HepG2 (cell line): Measurements from ENCODE around the gene ZNF616. TPM values are rescaled to one million over a fixed set of nuclear protein-coding genes. Genes with fewer than 3 reads are reported as not detected.

Experiments
- ARHGAP35 ChIP-seq: sonication (generic); formaldehyde crosslinking; IDR thresholded peaks from 2 replicates; pipeline ENCODE4 v1.9.0; 2022; ENCODE audit warnings: mild to moderate bottlenecking, inconsistent platforms, moderate library complexity, missing genetic modification reagents, borderline replicate concordance
- ARNTL ChIP-seq: sonication (generic); formaldehyde crosslinking; IDR thresholded peaks from 2 replicates; pipeline ENCODE4 v1.4.0; 2020; ENCODE audit warnings: mild to moderate bottlenecking, missing genetic modification reagents
- CBFB ChIP-seq: sonication (generic); formaldehyde crosslinking; IDR thresholded peaks from 2 replicates; pipeline ENCODE4 v1.4.0; 2020; ENCODE audit warnings: missing genetic modification reagents
- CENPT ChIP-seq: sonication (generic); formaldehyde crosslinking; IDR thresholded peaks from 2 replicates; pipeline ENCODE4 v1.8.0; 2022; ENCODE audit warnings: low read depth, mild to moderate bottlenecking, moderate library complexity, missing genetic modification reagents
- CENPX ChIP-seq: sonication (generic); formaldehyde crosslinking; IDR thresholded peaks from 2 replicates; pipeline ENCODE4 v1.9.0; 2021; ENCODE audit warnings: mild to moderate bottlenecking, missing genetic modification reagents, moderate library complexity
- HMGA1 ChIP-seq: sonication (generic); formaldehyde crosslinking; conservative IDR thresholded peaks from 2 replicates; pipeline ENCODE4 v1.4.0; 2020; ENCODE audit warnings: missing genetic modification reagents
- HOXA3 ChIP-seq: sonication (generic); formaldehyde crosslinking; IDR thresholded peaks from 2 replicates; pipeline ENCODE4 v1.5.0; 2020; ENCODE audit warnings: missing genetic modification reagents
- IRF2 ChIP-seq: IDR thresholded peaks from 2 replicates; pipeline ENCODE4 v1.6.1; 2018; ENCODE audit warnings: missing genetic modification reagents, missing compliant biosample characterization
- JUN ChIP-seq: sonication (generic); formaldehyde crosslinking; IDR thresholded peaks from 2 replicates; pipeline ENCODE4 v1.4.0; 2020; ENCODE audit warnings: mild to moderate bottlenecking, missing genetic modification reagents
- NR2C2 ChIP-seq: sonication (generic); formaldehyde crosslinking; IDR thresholded peaks from 2 replicates; pipeline ENCODE4 v1.4.0; 2020; ENCODE audit warnings: missing genetic modification reagents, mild to moderate bottlenecking, moderate library complexity, borderline replicate concordance
- NR2F1 ChIP-seq, 2 experiments: fragments of 450-650 bp in 1 of 2; formaldehyde crosslinking in 1 of 2; IDR thresholded peaks; 2 replicates each; pipeline versions ENCODE4 v1.5.0 to v1.6.1; 2016 to 2020; ENCODE audit warnings: mild to moderate bottlenecking in 1 of 2, missing compliant biosample characterization in 1 of 2, missing genetic modification reagents in 1 of 2, moderate library complexity in 1 of 2
- POGZ ChIP-seq: sonication (generic); formaldehyde crosslinking; IDR thresholded peaks from 2 replicates; pipeline ENCODE4 v1.4.0; 2020; ENCODE audit warnings: mild to moderate bottlenecking, missing genetic modification reagents
- POLR2A ChIP-seq, 2 experiments: IDR thresholded peaks; 2 replicates each; pipeline ENCODE4 v1.6.1; 2011; ENCODE audit warnings: low read depth in 2 of 2, low read length in 2 of 2, mild to moderate bottlenecking in 1 of 2, moderate library complexity in 1 of 2; ENCODE audit not compliant: insufficient read depth in 1 of 2
- POLR2AphosphoS5 ChIP-seq: IDR thresholded peaks from 2 replicates; pipeline ENCODE4 v1.6.1; 2012; ENCODE audit warnings: low read depth, low read length
- RFXAP ChIP-seq: sonication (generic); formaldehyde crosslinking; IDR thresholded peaks from 2 replicates; pipeline ENCODE4 v1.4.0; 2020; ENCODE audit warnings: missing genetic modification reagents, borderline replicate concordance
- SALL2 ChIP-seq: sonication (generic); formaldehyde crosslinking; IDR thresholded peaks from 2 replicates; pipeline ENCODE4 v1.8.1; 2023; ENCODE audit warnings: mild to moderate bottlenecking, missing genetic modification reagents, inconsistent platforms
- SIN3B ChIP-seq: fragments of 150-350 bp; IDR thresholded peaks from 2 replicates; pipeline ENCODE4 v1.6.1; 2014; ENCODE audit warnings: low read length
- SP5 ChIP-seq: IDR thresholded peaks from 2 replicates; pipeline ENCODE4 v1.6.1; 2016; ENCODE audit warnings: low read depth, borderline replicate concordance
- ZNF33A ChIP-seq: sonication (generic); formaldehyde crosslinking; IDR thresholded peaks from 2 replicates; pipeline ENCODE4 v1.5.1; 2020; ENCODE audit warnings: missing genetic modification reagents, mild to moderate bottlenecking, moderate library complexity, borderline replicate concordance
- ZNF451 ChIP-seq: sonication (generic); formaldehyde crosslinking; IDR thresholded peaks from 2 replicates; pipeline ENCODE4 v1.5.0; 2020; ENCODE audit warnings: mild to moderate bottlenecking, missing genetic modification reagents
- ZNF558 ChIP-seq: sonication (generic); formaldehyde crosslinking; IDR thresholded peaks from 2 replicates; pipeline ENCODE4 v1.9.0; 2022; ENCODE audit warnings: mild to moderate bottlenecking, missing genetic modification reagents, borderline replicate concordance
- ZNF737 ChIP-seq: sonication (generic); formaldehyde crosslinking; IDR thresholded peaks from 2 replicates; pipeline ENCODE4 v1.5.0; 2020; ENCODE audit warnings: missing genetic modification reagents, mild to moderate bottlenecking, borderline replicate concordance
- polyA plus RNA-seq, 8 experiments: library from polyadenylated mRNA; depleted of rRNA in 3 of 8; stranded (reverse) in 7 of 8; unstranded in 1 of 8; fragments of >200 nt; fragmentation: Illumina TruSeq in 4 of 8; extraction: Trizol in 4 of 8; gene quantifications; 2 replicates each; pipeline versions ENCODE4 v1.2.1 to v1.2.3, GENCODE V29; 2011 to 2016; ENCODE audit warnings: low read depth in 4 of 8, missing spikeins in 1 of 8, mixed read lengths in 1 of 8; ENCODE audit not compliant: insufficient read depth in 1 of 8
- total RNA-seq, 5 experiments: library from RNA; depleted of rRNA; stranded (reverse); fragments of >200 nt; fragmentation: Illumina TruSeq; extraction: Trizol; gene quantifications; 2 replicates each; pipeline ENCODE4 v1.2.3, GENCODE V29; 2016; ENCODE audit warnings: low read depth in 1 of 5
- TF ChIP-seq, protein P1 (sequence below): IDR thresholded peaks from 2 replicates; pipeline ENCODE4 v1.6.1; 2016; ENCODE audit warnings: mild to moderate bottlenecking
- TF ChIP-seq, protein P2 (sequence below): fragments of 450-650 bp; IDR thresholded peaks from 2 replicates; pipeline ENCODE4 v1.6.1; 2017
- TF ChIP-seq, protein P3 (sequence below): sonication (generic); formaldehyde crosslinking; IDR thresholded peaks from 2 replicates; pipeline ENCODE4 v1.5.1; 2020; ENCODE audit warnings: missing genetic modification reagents, mild to moderate bottlenecking, borderline replicate concordance
- TF ChIP-seq, protein P4 (sequence below): sonication (generic); formaldehyde crosslinking; IDR thresholded peaks from 2 replicates; pipeline ENCODE4 v1.5.0; 2020; ENCODE audit warnings: missing genetic modification reagents

ZNF616 gene
- total and polyA plus RNA-seq, 2 of the 13 experiments (the other 11 are each of a cell fraction or from before 2014, with no cell fraction given), result 2.2 to 10.4 TPM

DNA sequence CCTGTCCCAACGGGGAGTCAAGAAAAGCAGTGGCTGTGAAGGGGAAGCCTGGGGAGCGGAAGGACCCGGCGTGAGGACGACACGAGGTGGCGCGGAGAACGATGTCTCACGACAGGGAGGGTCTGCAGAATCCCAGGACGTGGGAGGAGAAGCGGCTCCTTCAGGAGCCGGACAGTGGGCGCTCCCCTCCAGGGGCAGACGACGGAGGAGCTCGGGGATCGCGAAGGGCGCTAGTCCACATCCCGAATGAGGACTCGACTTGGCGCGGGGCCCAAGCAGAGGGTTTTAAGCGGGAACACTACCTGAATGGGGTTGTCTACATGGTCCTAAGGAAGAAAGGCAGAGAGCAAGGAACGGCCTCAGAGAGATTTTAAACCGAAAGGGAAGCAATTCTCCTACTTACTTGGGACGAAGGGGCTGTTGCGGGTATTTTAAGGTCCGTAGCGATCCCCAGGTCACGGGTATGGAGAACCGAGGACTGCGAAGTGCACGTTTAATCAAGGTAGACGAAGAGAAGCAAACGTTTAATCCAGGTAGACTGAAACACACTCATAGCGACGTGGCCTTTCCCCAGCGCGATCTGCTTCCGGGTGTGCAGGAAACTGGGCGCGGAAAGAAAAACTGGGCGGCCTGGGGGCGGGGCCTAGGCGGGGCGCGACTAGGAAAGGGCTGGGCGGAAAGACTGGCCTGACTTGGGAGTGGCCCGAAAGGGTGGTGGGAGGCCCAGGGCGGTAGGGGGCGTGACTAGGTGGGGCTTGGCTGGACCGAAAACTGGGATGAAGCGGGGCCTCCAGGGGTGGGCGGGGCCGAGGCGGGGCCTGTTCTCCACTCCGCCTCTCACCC lies 44.3 kb downstream of the ZNF616 start, which contains the start of gene ZNF841 (continued):
- TF ChIP-seq ZNF33A (CRISPR knock-in tag) (0 out of 2 replicates have a peak, but pooled peaks have one; percentile 58), CENPT (CRISPR knock-in tag) (no peak), NR2C2 (peak; percentile 98), POLR2A (IDR thresholded peaks at IDR 0.05; ENCODE audit: insufficient read depth in 1 of 2, low read depth in 2 of 2, low read length in 2 of 2) (peak; percentile 81 to 88), RFXAP (CRISPR knock-in tag) (no peak), JUN (no peak), POGZ (CRISPR knock-in tag) (peak; percentile 82), IRF2 (CRISPR knock-in tag) (peak; percentile 97), ARHGAP35 (no peak), SIN3B (peak; percentile 47; the same call in 1 of the 2 replicates), CBFB (no peak), ARNTL (no peak), HOXA3 (0 out of 2 replicates have a peak, but pooled peaks have one; percentile 8), ZNF451 (no peak), POLR2AphosphoS5 (peak; percentile 87), NR2F1 (CRISPR knock-in tag; IDR thresholded peaks at IDR 0.05) (no peak), CENPX (no peak), SP5 (peak; percentile 12; the same call in 1 of the 2 replicates), ZNF558 (CRISPR knock-in tag) (no peak), ZNF737 (CRISPR knock-in tag) (no peak), HMGA1 (CRISPR knock-in tag) (no peak), SALL2 (CRISPR knock-in tag) (0 out of 2 replicates have a peak, but pooled peaks have one; percentile 41)
- TF ChIP-seq, protein P1, sequence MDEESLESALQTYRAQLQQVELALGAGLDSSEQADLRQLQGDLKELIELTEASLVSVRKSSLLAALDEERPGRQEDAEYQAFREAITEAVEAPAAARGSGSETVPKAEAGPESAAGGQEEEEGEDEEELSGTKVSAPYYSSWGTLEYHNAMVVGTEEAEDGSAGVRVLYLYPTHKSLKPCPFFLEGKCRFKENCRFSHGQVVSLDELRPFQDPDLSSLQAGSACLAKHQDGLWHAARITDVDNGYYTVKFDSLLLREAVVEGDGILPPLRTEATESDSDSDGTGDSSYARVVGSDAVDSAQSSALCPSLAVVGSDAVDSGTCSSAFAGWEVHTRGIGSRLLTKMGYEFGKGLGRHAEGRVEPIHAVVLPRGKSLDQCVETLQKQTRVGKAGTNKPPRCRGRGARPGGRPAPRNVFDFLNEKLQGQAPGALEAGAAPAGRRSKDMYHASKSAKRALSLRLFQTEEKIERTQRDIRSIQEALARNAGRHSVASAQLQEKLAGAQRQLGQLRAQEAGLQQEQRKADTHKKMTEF (CRISPR knock-in tag), result peak; percentile 31; the same call in 1 of the 2 replicates
- TF ChIP-seq, protein P2, sequence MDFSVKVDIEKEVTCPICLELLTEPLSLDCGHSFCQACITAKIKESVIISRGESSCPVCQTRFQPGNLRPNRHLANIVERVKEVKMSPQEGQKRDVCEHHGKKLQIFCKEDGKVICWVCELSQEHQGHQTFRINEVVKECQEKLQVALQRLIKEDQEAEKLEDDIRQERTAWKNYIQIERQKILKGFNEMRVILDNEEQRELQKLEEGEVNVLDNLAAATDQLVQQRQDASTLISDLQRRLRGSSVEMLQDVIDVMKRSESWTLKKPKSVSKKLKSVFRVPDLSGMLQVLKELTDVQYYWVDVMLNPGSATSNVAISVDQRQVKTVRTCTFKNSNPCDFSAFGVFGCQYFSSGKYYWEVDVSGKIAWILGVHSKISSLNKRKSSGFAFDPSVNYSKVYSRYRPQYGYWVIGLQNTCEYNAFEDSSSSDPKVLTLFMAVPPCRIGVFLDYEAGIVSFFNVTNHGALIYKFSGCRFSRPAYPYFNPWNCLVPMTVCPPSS, result no peak
- TF ChIP-seq, protein P3, sequence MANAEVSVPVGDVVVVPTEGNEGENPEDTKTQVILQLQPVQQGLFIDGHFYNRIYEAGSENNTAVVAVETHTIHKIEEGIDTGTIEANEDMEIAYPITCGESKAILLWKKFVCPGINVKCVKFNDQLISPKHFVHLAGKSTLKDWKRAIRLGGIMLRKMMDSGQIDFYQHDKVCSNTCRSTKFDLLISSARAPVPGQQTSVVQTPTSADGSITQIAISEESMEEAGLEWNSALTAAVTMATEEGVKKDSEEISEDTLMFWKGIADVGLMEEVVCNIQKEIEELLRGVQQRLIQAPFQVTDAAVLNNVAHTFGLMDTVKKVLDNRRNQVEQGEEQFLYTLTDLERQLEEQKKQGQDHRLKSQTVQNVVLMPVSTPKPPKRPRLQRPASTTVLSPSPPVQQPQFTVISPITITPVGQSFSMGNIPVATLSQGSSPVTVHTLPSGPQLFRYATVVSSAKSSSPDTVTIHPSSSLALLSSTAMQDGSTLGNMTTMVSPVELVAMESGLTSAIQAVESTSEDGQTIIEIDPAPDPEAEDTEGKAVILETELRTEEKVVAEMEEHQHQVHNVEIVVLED, result peak; percentile 21; the same call in 1 of the 2 replicates
- TF ChIP-seq, protein P4, sequence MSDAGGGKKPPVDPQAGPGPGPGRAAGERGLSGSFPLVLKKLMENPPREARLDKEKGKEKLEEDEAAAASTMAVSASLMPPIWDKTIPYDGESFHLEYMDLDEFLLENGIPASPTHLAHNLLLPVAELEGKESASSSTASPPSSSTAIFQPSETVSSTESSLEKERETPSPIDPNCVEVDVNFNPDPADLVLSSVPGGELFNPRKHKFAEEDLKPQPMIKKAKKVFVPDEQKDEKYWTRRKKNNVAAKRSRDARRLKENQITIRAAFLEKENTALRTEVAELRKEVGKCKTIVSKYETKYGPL (CRISPR knock-in tag), result no peak
